DOHH2 (cell line): ENCODE measurements around the gene MAK.

Source experiments
- H3F3A ChIP-seq: fragments of 200-600 bp; sonication (generic), shearing (Covaris generic); 2 replicates; pipeline ENCODE4 v1.6.0; 2016; ENCODE audit warnings: antibody characterized with exemption, mild to moderate bottlenecking; ENCODE audit not compliant: control insufficient read depth, insufficient read depth
- H3K27ac ChIP-seq: fragments of 200-600 bp; sonication (generic); 2 replicates; pipeline ENCODE4 v1.5.1; 2014; ENCODE audit warnings: low read depth, mild to moderate bottlenecking, low read length, moderate library complexity
- H3K27me3 ChIP-seq: fragments of 200-600 bp; sonication (generic); 2 replicates; pipeline ENCODE4 v1.6.1; 2014; ENCODE audit warnings: mild to moderate bottlenecking, low read length, mixed read lengths; ENCODE audit not compliant: control insufficient read depth
- H3K36me3 ChIP-seq: fragments of 200-600 bp; sonication (generic); 2 replicates; pipeline ENCODE4 v1.6.1; 2014; ENCODE audit warnings: mild to moderate bottlenecking, low read length, moderate library complexity, mixed read lengths; ENCODE audit not compliant: control insufficient read depth
- H3K4me1 ChIP-seq: fragments of 200-600 bp; sonication (generic); 2 replicates; pipeline ENCODE4 v1.6.1; 2014; ENCODE audit warnings: mild to moderate bottlenecking, low read length, mixed read lengths; ENCODE audit not compliant: control insufficient read depth
- H3K4me2 ChIP-seq: fragments of 200-600 bp; sonication (generic); 2 replicates; pipeline ENCODE4 v1.6.0; 2014; ENCODE audit warnings: mild to moderate bottlenecking, low read length, moderate library complexity
- H3K4me3 ChIP-seq: fragments of 200-600 bp; sonication (generic); 2 replicates; pipeline ENCODE4 v1.5.1; 2014; ENCODE audit warnings: mild to moderate bottlenecking, low read length, mixed read lengths
- H3K79me2 ChIP-seq: fragments of 200-600 bp; sonication (generic); 2 replicates; pipeline ENCODE4 v1.6.1; 2014; ENCODE audit warnings: mild to moderate bottlenecking, low read length, mixed read lengths; ENCODE audit not compliant: control insufficient read depth
- H3K9me2 ChIP-seq: fragments of 200-600 bp; sonication (generic); replicated peaks from 2 replicates; pipeline ENCODE4 v1.6.1; 2014; ENCODE audit warnings: mild to moderate bottlenecking, low read length, mixed read lengths; ENCODE audit not compliant: control insufficient read depth
- H3K9me3 ChIP-seq: fragments of 200-600 bp; sonication (generic); 2 replicates; pipeline ENCODE4 v1.6.1; 2014; ENCODE audit warnings: antibody characterized with exemption, low read length, mixed read lengths; ENCODE audit not compliant: control insufficient read depth, insufficient read depth
- H4K20me1 ChIP-seq: fragments of 200-600 bp; sonication (generic); 2 replicates; pipeline ENCODE4 v1.6.0; 2014; ENCODE audit warnings: low read depth, mild to moderate bottlenecking, antibody characterized with exemption, low read length, moderate library complexity; ENCODE audit not compliant: control insufficient read depth, insufficient read depth
- CTCF ChIP-seq: fragments of 200-600 bp; sonication (generic); IDR thresholded peaks from one replicate; pipeline ENCODE4 v1.5.1; 2014; ENCODE audit warnings: antibody characterized with exemption, mild to moderate bottlenecking, low read depth, low read length; ENCODE audit not compliant: poor library complexity, severe bottlenecking
- EZH2phosphoT487 ChIP-seq: fragments of 200-600 bp; sonication (generic); IDR thresholded peaks from 2 replicates; pipeline ENCODE4 v1.6.1; 2017; ENCODE audit warnings: borderline replicate concordance, mild to moderate bottlenecking, antibody characterized with exemption, low read length, moderate library complexity, mixed read lengths

Gene MAK

GRCh38 chr6:10880366-10880765 is 42.0 kb upstream of the MAK start:
- no peaks in the 10 kb centered on the region for H3K9me3 ChIP-seq
- H4K20me1 ChIP-seq = no peaks in the 10 kb centered on the region
- no peaks in the 10 kb centered on the region for H3F3A ChIP-seq
- no peaks in the 10 kb centered on the region for H3K9me2 ChIP-seq
- H3K27me3 ChIP-seq = peaks cover 2% of the 10 kb centered on the region; the same call in 1 of the 2 replicates
- H3K27ac ChIP-seq = no peak overlapping the region
- no peaks in the 10 kb centered on the region for H3K79me2 ChIP-seq
- H3K36me3 ChIP-seq = no peaks in the 10 kb centered on the region
- no peak overlapping the region for H3K4me3 ChIP-seq
- TF ChIP-seq EZH2phosphoT487 (no peak), CTCF (no peak)
- H3K4me1 ChIP-seq = no peaks in the 10 kb centered on the region
- H3K4me2 ChIP-seq = no peak overlapping the region

GRCh38 chr6:10877871-10878270 is 39.5 kb upstream of the MAK start:
- Histone ChIP-seq H3K36me3 (no peaks in the 10 kb centered on the region), H3K27ac (no peak overlapping the region), H3F3A (no peaks in the 10 kb centered on the region), H3K4me1 (no peaks in the 10 kb centered on the region), H4K20me1 (no peaks in the 10 kb centered on the region), H3K4me3 (no peak overlapping the region), H3K27me3 (peaks cover 2% of the 10 kb centered on the region; the same call in 1 of the 2 replicates), H3K4me2 (no peak overlapping the region), H3K79me2 (no peaks in the 10 kb centered on the region), H3K9me2 (no peaks in the 10 kb centered on the region), H3K9me3 (no peaks in the 10 kb centered on the region)
- TF ChIP-seq CTCF (no peak), EZH2phosphoT487 (no peak)

- Histone ChIP-seq H3K27me3 (peaks cover 2% of the 10 kb centered on the region; the same call in 1 of the 2 replicates), H3K36me3 (no peaks in the 10 kb centered on the region), H3K4me1 (no peaks in the 10 kb centered on the region), H3K9me3 (no peaks in the 10 kb centered on the region), H3K9me2 (no peaks in the 10 kb centered on the region), H3K27ac (no peak overlapping the region), H3F3A (no peaks in the 10 kb centered on the region), H3K4me2 (no peak overlapping the region), H3K79me2 (no peaks in the 10 kb centered on the region), H4K20me1 (no peaks in the 10 kb centered on the region), H3K4me3 (no peak overlapping the region)
- TF ChIP-seq EZH2phosphoT487 = no peak
- no peak for TF ChIP-seq CTCF
Observed at GRCh38 chr6:10877012-10877411, 38.7 kb upstream of the MAK start.
